Measurements from ENCODE around the gene SP2. TPM values are rescaled to one million over a fixed set of nuclear protein-coding genes. Genes with fewer than 3 reads are reported as not detected.

SP2 gene
- total RNA-seq, 4 donors from 2014 or later, result 2.2 to 9.2 (median 5.9) TPM

- TF ChIP-seq CTCF (IDR thresholded peaks at IDR 0.05; ENCODE audit: low read depth), result no peak
Measured at GRCh38 chr17:47906443-47906842, 10.4 kb downstream of the SP2 start.

- TF ChIP-seq CTCF (IDR thresholded peaks at IDR 0.05; ENCODE audit: low read depth), result no peak
Measured at GRCh38 chr17:47907932-47908562, 12.0 kb downstream of the SP2 start.

- no peak for TF ChIP-seq CTCF (IDR thresholded peaks at IDR 0.05; ENCODE audit: low read depth)
Measured at GRCh38 chr17:47913050-47913449, 17.0 kb downstream of the SP2 start.

DNA sequence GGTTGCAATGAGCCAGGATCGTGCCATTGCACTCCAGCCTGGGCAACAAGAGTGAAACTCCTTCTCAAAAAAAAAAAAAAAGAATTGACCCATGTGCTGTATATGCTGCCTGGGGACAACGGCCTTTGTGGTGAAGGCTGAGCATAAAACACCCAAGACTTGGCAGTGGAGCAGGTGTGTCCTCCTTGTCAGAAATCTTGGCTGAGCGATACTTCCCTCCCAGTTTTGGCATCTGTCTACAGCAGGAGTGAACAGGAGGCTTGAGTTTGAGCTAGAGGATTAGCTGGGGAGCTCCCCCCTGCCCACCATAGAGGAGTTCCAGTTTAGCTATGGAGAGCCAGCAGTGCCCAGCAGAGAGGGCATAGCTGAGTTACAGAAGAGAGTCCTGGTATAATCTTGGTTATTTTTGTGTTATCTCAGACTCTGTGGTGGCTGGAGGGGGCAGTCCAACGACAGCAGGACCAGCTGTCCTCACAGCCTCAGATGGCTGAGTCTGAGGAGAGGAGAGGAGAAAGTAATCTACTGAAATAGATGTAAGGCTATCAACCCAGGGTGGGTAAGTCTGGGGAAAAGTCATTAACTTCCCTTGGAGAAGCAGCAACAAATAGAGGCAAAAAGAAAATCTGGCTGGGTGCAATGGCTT, 18.4 kb downstream of the SP2 start:
- no peak for TF ChIP-seq CTCF (IDR thresholded peaks at IDR 0.05; ENCODE audit: low read depth)

DNA sequence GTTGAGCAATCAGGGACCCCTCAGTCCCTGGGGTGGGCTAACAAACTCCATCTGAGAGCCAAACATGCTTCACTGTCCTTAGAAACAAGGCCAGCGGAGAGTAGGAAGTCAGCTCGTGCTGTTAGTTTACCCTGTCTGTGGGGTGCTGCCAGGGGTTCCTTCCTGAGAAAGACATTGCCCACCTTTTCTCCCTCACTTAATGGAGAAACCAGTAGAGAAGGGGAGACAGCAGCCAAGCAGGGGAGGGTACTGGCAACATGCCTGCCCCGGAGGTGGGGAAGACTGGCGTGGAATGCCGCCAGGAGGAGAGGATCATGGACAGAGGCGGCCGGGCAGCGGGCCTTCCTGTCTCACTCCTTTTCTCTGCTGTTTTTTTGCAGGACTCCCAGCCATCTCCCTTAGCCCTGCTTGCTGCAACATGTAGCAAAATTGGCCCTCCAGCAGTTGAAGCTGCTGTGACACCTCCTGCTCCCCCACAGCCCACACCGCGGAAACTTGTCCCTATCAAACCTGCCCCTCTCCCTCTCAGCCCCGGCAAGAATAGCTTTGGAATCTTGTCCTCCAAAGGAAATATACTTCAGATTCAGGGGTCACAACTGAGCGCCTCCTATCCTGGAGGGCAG, 19.9 kb downstream of the SP2 start:
- TF ChIP-seq CTCF (IDR thresholded peaks at IDR 0.05; ENCODE audit: low read depth), result no peak

GRCh38 chr17:47916489-47917208, 20.6 kb downstream of the SP2 start:
- TF ChIP-seq CTCF (IDR thresholded peaks at IDR 0.05; ENCODE audit: low read depth), result no peak

GRCh38 chr17:47917581-47917980, 21.5 kb downstream of the SP2 start:
- no peak for TF ChIP-seq CTCF (IDR thresholded peaks at IDR 0.05; ENCODE audit: low read depth)
